OCI-LY7 (cell line): ENCODE data around the gene NCKAP5. TPM values are rescaled to one million over a fixed set of nuclear protein-coding genes. Genes with fewer than 3 reads are reported as not detected.

Experiments used
- BruUV-seq: library from RNA; stranded (reverse); fragments of 400-500 nt; replicated peaks from 2 replicates; lab custom pipeline; 2021; lab: Mats Ljungman, UMichigan
- CTCF ChIA-PET: fragments of 300-600 bp; sonication (Branson Sonifier 250); formaldehyde crosslinking; loops from one replicate; lab custom pipeline; 2022; ENCODE audit warnings: antibody characterized with exemption; ENCODE audit not compliant: unreplicated experiment; lab: Charles Lee
- POLR2A ChIA-PET: fragments of 300-600 bp; sonication (Branson Sonifier 250); formaldehyde crosslinking; loops from one replicate; lab custom pipeline; 2022; ENCODE audit warnings: antibody characterized with exemption; lab: Charles Lee
- DNase-seq: peaks from one replicate; pipeline ENCODE4 v3.0.0-alpha.2; 2015; ENCODE audit warnings: low spot score
- H2AFZ ChIP-seq: fragments of 200-600 bp; sonication (generic), shearing (Covaris generic); 2 replicates; pipeline ENCODE4 v1.6.1; 2014; ENCODE audit warnings: mild to moderate bottlenecking, antibody characterized with exemption, low read length, moderate library complexity
- H3K27ac ChIP-seq: fragments of 200-600 bp; sonication (generic); 2 replicates; pipeline ENCODE4 v1.5.1; 2014; ENCODE audit warnings: mixed run types, low read depth, mild to moderate bottlenecking, moderate library complexity, low read length, inconsistent platforms; ENCODE audit not compliant: poor library complexity, severe bottlenecking
- H3K36me3 ChIP-seq: fragments of 200-600 bp; sonication (generic); 2 replicates; pipeline ENCODE4 v1.6.1; 2014; ENCODE audit warnings: mild to moderate bottlenecking, antibody characterized with exemption, low read length, moderate library complexity, mixed read lengths; ENCODE audit not compliant: insufficient read depth
- H3K4me1 ChIP-seq: fragments of 200-600 bp; sonication (generic); 2 replicates; pipeline ENCODE4 v1.5.1; 2014; ENCODE audit warnings: mild to moderate bottlenecking, low read length; ENCODE audit not compliant: insufficient read depth, poor library complexity, severe bottlenecking
- H3K4me2 ChIP-seq: fragments of 200-600 bp; sonication (generic); 2 replicates; pipeline ENCODE4 v1.6.1; 2014; ENCODE audit warnings: mild to moderate bottlenecking, low read length
- H3K4me3 ChIP-seq: fragments of 200-600 bp; sonication (generic); 2 replicates; pipeline ENCODE4 v1.5.1; 2014; ENCODE audit warnings: mild to moderate bottlenecking, low read depth, low read length; ENCODE audit not compliant: poor library complexity, severe bottlenecking
- H3K79me2 ChIP-seq: fragments of 200-600 bp; sonication (generic); 2 replicates; pipeline ENCODE4 v1.6.1; 2016; ENCODE audit warnings: low read depth, mild to moderate bottlenecking, low read length, moderate library complexity, mixed read lengths; ENCODE audit not compliant: insufficient read depth
- H3K9me2 ChIP-seq: fragments of 200-600 bp; sonication (generic); 2 replicates; pipeline ENCODE4 v1.6.1; 2016; ENCODE audit warnings: mild to moderate bottlenecking, low read length, mixed read lengths; ENCODE audit not compliant: insufficient read depth
- H3K9me3 ChIP-seq: fragments of 200-600 bp; sonication (generic); 2 replicates; pipeline ENCODE4 v1.6.1; 2014; ENCODE audit warnings: mild to moderate bottlenecking, mixed run types, low read length, mixed read lengths
- H4K20me1 ChIP-seq: fragments of 200-600 bp; sonication (generic); 2 replicates; pipeline ENCODE4 v1.6.1; 2014; ENCODE audit warnings: mild to moderate bottlenecking, antibody characterized with exemption, low read length, moderate library complexity, mixed read lengths; ENCODE audit not compliant: insufficient read depth
- CTCF ChIP-seq: fragments of 200-600 bp; sonication (generic); conservative IDR thresholded peaks from 2 replicates; pipeline ENCODE4 v1.5.1; 2014; ENCODE audit warnings: mild to moderate bottlenecking, antibody characterized with exemption, low read length, moderate library complexity, mixed read lengths
- EZH2phosphoT487 ChIP-seq: fragments of 200-600 bp; sonication (generic); IDR thresholded peaks from 2 replicates; pipeline ENCODE4 v1.6.1; 2018; ENCODE audit warnings: low read depth, borderline replicate concordance, mild to moderate bottlenecking, mixed run types, antibody characterized with exemption, low read length, moderate library complexity, mixed read lengths
- intact Hi-C: fragments of 100-400 bp; cut with micrococcal nuclease; formaldehyde crosslinking; loops from one replicate; pipeline ENCODE4 v1.10.0; 2022; ENCODE audit not compliant: unreplicated experiment
- total RNA-seq, 2 experiments: library from RNA; depleted of rRNA in 1 of 2; stranded (reverse); fragments of >200 nt in 1 of 2; shearing (Covaris generic) in 1 of 2; gene quantifications; 2 replicates each; pipeline ENCODE4 v1.2.3, GENCODE V29; 2014 to 2022

The NCKAP5 gene
- total RNA-seq, 2 experiments from 2014 or later: not detected

DNA sequence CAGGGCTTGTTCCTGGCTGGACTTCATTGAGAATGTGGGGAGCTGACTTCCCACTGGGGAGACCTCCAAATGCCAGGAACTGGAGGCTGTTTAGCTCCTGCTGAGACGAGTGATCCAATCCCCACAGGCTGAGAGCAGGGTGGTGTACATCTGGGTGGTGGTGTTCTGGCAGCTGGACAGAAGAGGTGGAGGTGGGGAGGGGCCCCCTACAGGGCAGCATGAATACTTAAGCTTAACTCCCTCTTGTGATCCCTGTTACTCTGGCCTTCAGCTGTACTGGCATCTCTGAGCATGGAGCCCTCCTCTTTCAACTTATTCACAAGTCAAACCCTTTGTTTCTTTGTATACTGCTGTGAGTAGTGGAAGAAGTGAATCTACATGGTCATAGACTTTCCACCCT, 730.5 kb downstream of the NCKAP5 start:
- Histone ChIP-seq H3K27ac (no peak overlapping the region), H3K9me3 (no peaks in the 10 kb centered on the region), H3K36me3 (no peaks in the 10 kb centered on the region), H3K4me3 (no peak overlapping the region), H4K20me1 (no peaks in the 10 kb centered on the region), H3K4me2 (no peak overlapping the region), H3K79me2 (no peaks in the 10 kb centered on the region), H3K9me2 (no peaks in the 10 kb centered on the region), H2AFZ (no peak overlapping the region), H3K4me1 (no peaks in the 10 kb centered on the region)
- TF ChIP-seq EZH2phosphoT487 (no peak), CTCF (0 out of 2 replicates have a peak, but pooled peaks have one; percentile 9)
- ChIA-PET CTCF (no interaction called here), POLR2A (no interaction called here)
- BruUV-seq: no TSS peak
- intact Hi-C loops: no loop called here
- no peak for DNase-seq

DNA sequence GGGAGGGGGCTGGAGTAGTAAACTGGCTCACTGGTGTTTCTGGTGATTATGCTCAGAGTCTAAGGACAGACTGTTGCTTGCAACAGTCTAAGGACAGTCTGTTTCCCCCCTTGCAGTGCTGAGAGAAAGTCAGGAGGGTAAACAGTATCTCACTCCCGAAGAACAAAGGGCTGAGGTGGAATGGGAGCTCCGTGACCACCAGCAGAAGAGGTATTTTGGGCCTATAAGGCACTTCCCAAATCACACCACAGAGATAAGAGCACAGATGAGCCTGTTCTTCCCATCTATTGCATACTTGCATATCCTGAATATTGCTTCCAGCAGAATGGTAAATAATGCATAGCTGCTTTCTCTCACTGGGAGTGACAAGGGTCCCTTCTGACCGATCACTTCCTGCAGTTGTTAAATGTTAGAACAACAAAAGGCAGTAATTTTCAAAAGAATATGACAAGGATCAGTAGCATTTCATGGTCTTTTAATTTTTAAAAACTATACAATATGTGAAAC, 737.9 kb downstream of the NCKAP5 start:
- H3K4me3 ChIP-seq: no peak overlapping the region
- no peaks in the 10 kb centered on the region for H3K4me1 ChIP-seq
- POLR2A ChIA-PET: interaction anchor here (0.6 kb wide), 1 partner anchor 291 kb away, joined by 3 read pairs; no protein-coding TSS in a partner anchor
- BruUV-seq: no TSS peak
- H3K79me2 ChIP-seq: no peaks in the 10 kb centered on the region
- H4K20me1 ChIP-seq: no peaks in the 10 kb centered on the region
- intact Hi-C loops: no loop called here
- H2AFZ ChIP-seq: no peak overlapping the region
- no peak overlapping the region for H3K4me2 ChIP-seq
- no peaks in the 10 kb centered on the region for H3K9me3 ChIP-seq
- H3K9me2 ChIP-seq: no peaks in the 10 kb centered on the region
- H3K27ac ChIP-seq: no peak overlapping the region
- TF ChIP-seq CTCF (no peak), EZH2phosphoT487 (no peak)
- no peak for DNase-seq
- CTCF ChIA-PET: no interaction called here
- H3K36me3 ChIP-seq: no peaks in the 10 kb centered on the region

GRCh38 chr2:132825601-132826000, 742.7 kb downstream of the NCKAP5 start:
- no peak overlapping the region for H3K4me2 ChIP-seq
- BruUV-seq: no TSS peak
- H4K20me1 ChIP-seq: no peaks in the 10 kb centered on the region
- H3K27ac ChIP-seq: no peak overlapping the region
- H3K9me2 ChIP-seq: no peaks in the 10 kb centered on the region
- H2AFZ ChIP-seq: no peak overlapping the region
- H3K79me2 ChIP-seq: no peaks in the 10 kb centered on the region
- H3K4me1 ChIP-seq: no peaks in the 10 kb centered on the region
- intact Hi-C loops: no loop called here
- H3K9me3 ChIP-seq: no peaks in the 10 kb centered on the region
- no peaks in the 10 kb centered on the region for H3K36me3 ChIP-seq
- ChIA-PET CTCF (no interaction called here), POLR2A (no interaction called here)
- DNase-seq: no peak
- TF ChIP-seq CTCF (no peak), EZH2phosphoT487 (no peak)
- no peak overlapping the region for H3K4me3 ChIP-seq
